NCI-H1930 (cell line): Measurements from ENCODE around the gene KCNQ1.

Experiments used
- DNase-seq, 2 experiments: peaks; one replicate each; lab custom pipeline; 2025; lab: John Stamatoyannopoulos, UW

The KCNQ1 gene

DNA sequence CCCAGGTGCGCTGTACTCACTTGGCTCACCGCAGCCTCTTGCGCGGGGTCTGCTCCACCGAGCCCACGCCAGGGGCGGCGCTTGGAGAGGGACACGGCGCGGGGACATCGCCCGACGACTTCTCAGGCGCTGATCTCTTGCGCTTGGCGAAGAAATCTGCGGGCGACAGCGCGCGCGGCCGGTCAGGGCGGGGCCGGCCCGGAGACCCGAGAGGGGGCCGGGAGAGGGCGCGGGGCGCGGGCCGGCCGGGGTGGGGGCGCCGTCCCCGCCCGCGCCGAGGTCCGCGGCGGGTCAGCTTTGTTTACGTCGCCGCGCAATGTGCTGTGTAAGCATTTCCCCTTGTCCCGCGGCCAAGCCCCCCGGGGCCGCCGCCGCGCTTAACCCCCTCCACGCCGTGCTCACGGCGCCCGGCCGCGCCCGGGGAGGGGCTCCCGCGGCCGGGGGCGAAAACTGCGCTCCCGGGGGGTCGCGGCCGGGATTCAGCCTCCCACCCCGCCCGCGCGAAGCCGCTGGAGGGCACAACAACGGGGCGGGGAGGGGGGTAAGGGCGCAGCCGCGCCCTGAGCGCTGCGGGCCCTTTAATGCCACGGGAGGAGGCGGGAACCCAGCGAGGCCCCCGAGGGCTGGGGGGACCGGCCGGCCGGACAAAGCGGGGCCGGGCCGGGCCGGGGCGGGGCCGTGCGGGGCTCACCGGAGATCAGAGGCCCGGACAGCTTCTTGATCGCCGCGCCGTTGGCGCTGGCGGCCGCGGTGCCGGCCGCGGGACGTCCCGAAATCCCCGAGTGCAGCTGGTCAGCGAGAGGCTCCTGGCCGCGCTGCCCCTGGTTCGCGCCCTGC, 439.4 kb downstream of the KCNQ1 start:
- no peak for DNase-seq

GRCh38 chr11:2885017-2885677, 440.3 kb downstream of the KCNQ1 start:
- peak in 1 of 2 experiments; percentile 24 for DNase-seq

GRCh38 chr11:2885678-2886081, 440.9 kb downstream of the KCNQ1 start, which contains the start of gene CDKN1C:
Gene CDKN1C (minus strand): TSS chr11:2885775. CDS start chr11:2885456, 319 bp downstream.
- DNase-seq = peak; percentile 72 to 87

DNA sequence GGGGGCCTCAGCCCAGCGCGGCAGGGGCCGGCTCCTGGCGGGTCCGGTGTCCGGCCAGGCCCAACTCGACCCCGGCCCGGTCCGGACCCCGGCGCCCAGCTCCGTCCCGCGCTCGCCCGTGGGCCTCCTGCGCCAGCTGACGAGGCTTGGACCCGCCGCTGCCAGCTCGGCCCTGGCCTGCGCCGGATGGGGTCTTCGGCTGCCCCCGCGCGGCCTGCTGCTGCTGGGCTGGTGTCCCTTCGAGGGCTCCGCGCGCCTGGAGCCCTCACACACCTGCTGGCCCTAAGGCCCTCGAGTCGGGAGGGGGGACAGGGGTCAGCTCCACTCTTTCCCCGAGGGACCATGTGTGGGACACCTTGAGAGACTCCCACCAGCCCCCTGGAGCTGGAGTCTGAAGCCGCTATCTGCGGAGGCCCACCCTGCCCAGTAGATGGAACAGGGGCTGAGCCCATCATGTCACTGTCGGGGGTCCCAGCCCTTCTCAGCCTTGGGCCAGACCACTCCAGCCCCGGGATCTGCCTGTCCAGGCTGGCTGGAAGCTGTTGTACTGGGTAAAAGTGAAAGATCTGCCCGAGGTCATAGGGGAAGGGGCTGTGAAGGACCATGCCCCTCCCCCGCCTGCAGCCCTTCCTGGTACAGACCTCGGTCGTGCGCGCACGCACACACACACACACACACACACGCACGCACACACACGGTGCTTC, 441.5 kb downstream of the KCNQ1 start:
- DNase-seq = peak in 1 of 2 experiments; percentile 69

GRCh38 chr11:2886936-2887335, 442.1 kb downstream of the KCNQ1 start:
- no peak for DNase-seq

GRCh38 chr11:2887515-2888195, 442.8 kb downstream of the KCNQ1 start:
- DNase-seq = no peak

- DNase-seq = peak; percentile 71 to 85
These were observed 443.6 kb downstream of the KCNQ1 start for GRCh38 chr11:2888266-2888968.

DNA sequence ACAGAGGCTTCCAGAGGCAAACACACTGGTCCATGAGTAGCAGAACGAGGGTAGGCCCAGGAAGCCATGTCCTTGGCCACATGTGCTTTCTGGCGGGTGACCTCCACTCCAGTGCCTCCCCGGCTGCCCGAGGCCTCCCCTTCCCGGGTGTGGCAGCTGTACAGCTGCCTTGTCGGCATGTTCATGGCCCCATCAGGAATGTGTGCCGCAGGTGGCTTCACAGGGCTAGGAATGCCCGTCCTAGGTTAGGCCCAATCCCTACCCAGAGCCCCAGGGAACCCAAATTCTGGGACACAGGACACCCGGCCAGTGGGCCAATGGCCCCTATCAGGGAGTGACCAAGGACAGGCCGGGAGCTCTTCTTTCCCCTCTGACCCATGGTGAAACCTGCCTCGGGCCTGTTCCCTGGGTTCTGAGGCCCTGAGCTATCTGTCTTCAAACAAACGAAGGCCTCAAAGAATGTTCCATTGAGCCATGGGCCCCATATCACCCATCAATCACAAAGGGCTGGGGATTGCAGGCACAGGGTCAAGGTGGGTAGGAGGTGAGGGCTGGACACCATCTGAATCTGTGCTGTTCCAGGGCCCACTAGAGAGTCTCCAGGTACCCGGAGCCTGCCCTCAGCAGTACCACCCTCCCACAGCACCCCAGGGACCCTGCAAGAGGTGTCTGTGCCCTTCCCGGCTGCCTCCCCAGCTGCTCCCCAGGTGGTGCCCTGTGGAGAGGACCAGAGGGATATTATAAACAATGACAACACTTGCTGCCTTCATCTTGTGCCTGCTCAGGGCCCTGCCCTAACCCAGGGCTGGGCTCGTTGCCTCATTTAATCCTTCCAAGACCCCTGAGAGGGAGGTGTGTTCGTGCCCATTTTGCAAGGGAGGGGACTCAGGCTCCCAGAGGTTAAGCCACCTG, 444.8 kb downstream of the KCNQ1 start:
- no peak for DNase-seq

DNA sequence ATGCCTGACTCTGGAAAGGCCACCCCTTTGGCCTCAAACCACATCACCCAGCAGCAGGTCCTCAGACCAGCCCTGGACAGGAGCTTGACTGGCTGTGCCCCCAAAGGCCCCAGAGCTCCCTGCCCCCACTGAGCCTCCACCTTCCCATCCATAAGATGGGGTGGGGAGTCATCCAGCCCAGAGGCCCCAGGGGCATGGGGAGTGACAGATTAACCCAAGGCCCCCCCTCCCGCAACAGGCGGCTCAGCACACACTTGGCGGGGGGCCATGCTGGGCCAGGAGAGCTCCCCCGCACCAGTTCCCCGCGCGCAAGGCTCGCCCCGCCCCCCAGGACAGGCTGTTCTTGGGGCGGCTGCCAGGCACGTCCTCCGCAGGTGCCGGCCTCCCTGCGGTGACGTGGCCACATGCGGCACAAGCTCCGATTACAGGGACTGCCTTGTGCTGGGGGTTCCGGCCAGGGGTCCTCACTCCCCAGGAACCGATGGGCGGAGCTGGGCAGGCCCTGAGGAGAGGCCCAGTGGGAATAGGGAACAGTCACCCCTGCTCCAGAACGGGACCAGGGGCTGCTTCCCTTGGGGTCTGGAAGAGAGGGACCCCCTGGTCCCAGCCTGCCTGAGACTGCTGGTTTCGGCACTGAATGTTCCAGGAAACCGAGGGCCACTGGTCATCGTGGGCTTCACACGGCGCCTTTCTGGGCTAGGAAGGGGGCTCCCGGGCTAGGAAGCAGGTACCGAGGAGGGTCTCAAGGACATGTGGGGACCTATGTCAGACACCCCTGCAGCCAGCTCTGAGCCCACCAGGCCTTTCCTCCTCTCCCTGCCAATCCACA, 445.9 kb downstream of the KCNQ1 start:
- no peak for DNase-seq

GRCh38 chr11:2891326-2892214, 446.8 kb downstream of the KCNQ1 start:
- peak in 1 of 2 experiments; percentile 26 for DNase-seq

- DNase-seq = peak; percentile 58 to 69
These were observed 447.6 kb downstream of the KCNQ1 start for GRCh38 chr11:2892215-2892966.

- no peak for DNase-seq
These were observed 448.2 kb downstream of the KCNQ1 start for GRCh38 chr11:2892967-2893528.

- no peak for DNase-seq
These were observed 449.1 kb downstream of the KCNQ1 start for GRCh38 chr11:2893935-2894334.

- no peak for DNase-seq
These were observed 451.2 kb downstream of the KCNQ1 start for GRCh38 chr11:2896047-2896446.

- DNase-seq = no peak
These were observed 452.2 kb downstream of the KCNQ1 start for GRCh38 chr11:2897048-2897447.

GRCh38 chr11:2898366-2899079, 453.7 kb downstream of the KCNQ1 start:
- DNase-seq = no peak
